ENCODE results near the gene NELFCD. TPM values are rescaled to one million over a fixed set of nuclear protein-coding genes. Genes with fewer than 3 reads are reported as not detected.

Gene NELFCD
- total RNA-seq, 2 donors from 2014 or later, result 24.5 to 27.5 TPM

- H3K9me3 ChIP-seq, result no peaks in the 10 kb centered on the region
- no peak for TF ChIP-seq CTCF (IDR thresholded peaks at IDR 0.05)
- peaks cover 0 to 47% of the 10 kb centered on the region in 2 donors for H3K4me1 ChIP-seq
- no peak overlapping the region for H3K4me3 ChIP-seq
- peaks cover 35% of the 10 kb centered on the region for H3K36me3 ChIP-seq
- no peak for DNase-seq (ENCODE audit: low spot score)
- no peaks in the 10 kb centered on the region for H3K27me3 ChIP-seq
- no peak overlapping the region for H3K27ac ChIP-seq
These were observed 3.6 kb downstream of the NELFCD start for GRCh38 chr20:58984691-58985090.

- no peak overlapping the region for H3K4me3 ChIP-seq
- DNase-seq (ENCODE audit: low spot score), result no peak
- H3K27ac ChIP-seq, result peak overlapping the region in 1 of 2 donors; percentile 1
- no peak for TF ChIP-seq CTCF (IDR thresholded peaks at IDR 0.05)
- peaks cover 0 to 47% of the 10 kb centered on the region in 2 donors for H3K4me1 ChIP-seq
- H3K9me3 ChIP-seq, result no peaks in the 10 kb centered on the region
- H3K27me3 ChIP-seq, result no peaks in the 10 kb centered on the region
- peaks cover 45% of the 10 kb centered on the region for H3K36me3 ChIP-seq
These were observed 4.6 kb downstream of the NELFCD start for GRCh38 chr20:58985656-58986055.

GRCh38 chr20:58986286-58986967, 5.4 kb downstream of the NELFCD start:
- Histone ChIP-seq H3K27me3 (no peaks in the 10 kb centered on the region), H3K36me3 (peaks cover 52% of the 10 kb centered on the region), H3K4me3 (no peak overlapping the region), H3K4me1 (peaks cover 0 to 47% of the 10 kb centered on the region in 2 donors), H3K9me3 (no peaks in the 10 kb centered on the region), H3K27ac (peak overlapping the region in 1 of 2 donors; percentile 1)
- no peak for DNase-seq (ENCODE audit: low spot score)
- no peak for TF ChIP-seq CTCF (IDR thresholded peaks at IDR 0.05)

GRCh38 chr20:58986968-58987517, 6.0 kb downstream of the NELFCD start:
- no peak for DNase-seq (ENCODE audit: low spot score)
- no peak overlapping the region for H3K4me3 ChIP-seq
- H3K4me1 ChIP-seq, result peaks cover 0 to 43% of the 10 kb centered on the region in 2 donors
- H3K9me3 ChIP-seq, result no peaks in the 10 kb centered on the region
- peaks cover 58% of the 10 kb centered on the region for H3K36me3 ChIP-seq
- H3K27me3 ChIP-seq, result no peaks in the 10 kb centered on the region
- no peak for TF ChIP-seq CTCF (IDR thresholded peaks at IDR 0.05)
- no peak overlapping the region for H3K27ac ChIP-seq

GRCh38 chr20:58987790-58988564, 6.9 kb downstream of the NELFCD start:
- Histone ChIP-seq H3K27ac (no peak overlapping the region), H3K4me3 (no peak overlapping the region), H3K4me1 (peaks cover 0 to 34% of the 10 kb centered on the region in 2 donors), H3K36me3 (peaks cover 67% of the 10 kb centered on the region), H3K9me3 (no peaks in the 10 kb centered on the region), H3K27me3 (no peaks in the 10 kb centered on the region)
- DNase-seq (ENCODE audit: low spot score), result no peak
- TF ChIP-seq CTCF (IDR thresholded peaks at IDR 0.05), result no peak

Measured in right atrium auricular region (tissue), 2 donors.